Neural cell (in vitro differentiated cells): ENCODE measurements around the gene CTRB1.

Experiments
- CTCF ChIP-seq: fragments of 450-650 bp; IDR thresholded peaks from 2 replicates; pipeline ENCODE4 v1.5.1; 2014; ENCODE audit warnings: antibody characterized with exemption, mild to moderate bottlenecking, moderate library complexity; ENCODE audit not compliant: poor library complexity, severe bottlenecking
- EZH2 ChIP-seq: fragments of 200-600, 300-800 bp; shearing (Covaris generic), sonication (generic); IDR thresholded peaks from 2 replicates; pipeline ENCODE4 v1.6.1; 2014; ENCODE audit warnings: antibody characterized with exemption, low read length, borderline replicate concordance, mild to moderate bottlenecking; ENCODE audit not compliant: insufficient read depth, poor library complexity, severe bottlenecking
- MXI1 ChIP-seq: fragments of 450-650 bp; conservative IDR thresholded peaks from 2 replicates; pipeline ENCODE4 v1.6.1; 2014; ENCODE audit warnings: antibody characterized with exemption, mild to moderate bottlenecking; ENCODE audit not compliant: poor library complexity, severe bottlenecking

GRCh38 chr16:75244844-75245758 lies 26.3 kb downstream of the CTRB1 start:
- TF ChIP-seq EZH2, result no peak
- TF ChIP-seq CTCF, result no peak
- no peak for TF ChIP-seq MXI1
